ENCODE results near the gene KMO.

DNA sequence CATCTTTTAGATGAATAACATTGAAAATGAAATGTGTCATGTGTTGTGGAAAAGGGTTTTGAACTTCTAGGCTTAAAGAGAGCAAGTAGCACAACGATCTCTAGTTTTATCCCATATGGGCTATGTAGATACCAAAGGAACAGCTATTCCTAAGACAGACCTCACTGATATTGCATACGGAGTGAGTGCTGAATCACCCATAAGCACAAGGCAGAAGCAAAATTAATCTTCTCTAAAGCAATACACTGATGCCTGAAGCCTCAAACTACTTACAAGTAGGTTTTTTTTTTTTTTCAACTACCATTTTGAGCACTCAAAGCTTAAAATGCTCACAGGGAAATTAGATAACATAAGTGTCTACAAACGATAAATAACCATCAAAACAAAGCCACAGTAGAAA is 5.0 kb upstream of the KMO start:
- TF ChIP-seq, protein P1, sequence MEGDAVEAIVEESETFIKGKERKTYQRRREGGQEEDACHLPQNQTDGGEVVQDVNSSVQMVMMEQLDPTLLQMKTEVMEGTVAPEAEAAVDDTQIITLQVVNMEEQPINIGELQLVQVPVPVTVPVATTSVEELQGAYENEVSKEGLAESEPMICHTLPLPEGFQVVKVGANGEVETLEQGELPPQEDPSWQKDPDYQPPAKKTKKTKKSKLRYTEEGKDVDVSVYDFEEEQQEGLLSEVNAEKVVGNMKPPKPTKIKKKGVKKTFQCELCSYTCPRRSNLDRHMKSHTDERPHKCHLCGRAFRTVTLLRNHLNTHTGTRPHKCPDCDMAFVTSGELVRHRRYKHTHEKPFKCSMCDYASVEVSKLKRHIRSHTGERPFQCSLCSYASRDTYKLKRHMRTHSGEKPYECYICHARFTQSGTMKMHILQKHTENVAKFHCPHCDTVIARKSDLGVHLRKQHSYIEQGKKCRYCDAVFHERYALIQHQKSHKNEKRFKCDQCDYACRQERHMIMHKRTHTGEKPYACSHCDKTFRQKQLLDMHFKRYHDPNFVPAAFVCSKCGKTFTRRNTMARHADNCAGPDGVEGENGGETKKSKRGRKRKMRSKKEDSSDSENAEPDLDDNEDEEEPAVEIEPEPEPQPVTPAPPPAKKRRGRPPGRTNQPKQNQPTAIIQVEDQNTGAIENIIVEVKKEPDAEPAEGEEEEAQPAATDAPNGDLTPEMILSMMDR (IDR thresholded peaks at IDR 0.05) = no peak
- TF ChIP-seq POLR2A (IDR thresholded peaks at IDR 0.05) = no peak

All from esophagus squamous epithelium (tissue), 4 donors.